Lower leg skin (tissue), 4 donors: ENCODE data around the gene SYNE2. TPM values are rescaled to one million over a fixed set of nuclear protein-coding genes. Genes with fewer than 3 reads are reported as not detected.
"Not testable (repeated sequence)": the region's sequence is repeated elsewhere in the genome, so short reads cannot be mapped to it uniquely, and the experiment has no call there.

ENCODE experiments used
- DNase-seq, 2 donors: peaks; one replicate each; pipeline ENCODE4 v3.0.0-alpha.2; 2019; ENCODE audit warnings: low spot score in 2 of 2
- H3K4me3 ChIP-seq: fragments of 200-600 bp; sonication (generic); 2 replicates; pipeline ENCODE4 v1.5.1; 2017; ENCODE audit warnings: mild to moderate bottlenecking, low read depth; ENCODE audit not compliant: poor library complexity, severe bottlenecking
- POLR2A ChIP-seq, 2 donors: fragments of 450-650 bp; IDR thresholded peaks; one replicate each; pipeline ENCODE4 v1.6.1; 2016 to 2017; ENCODE audit warnings: antibody characterized with exemption in 2 of 2, mild to moderate bottlenecking in 1 of 2, moderate library complexity in 1 of 2
- WGBS, 2 donors: methylation state at CpG; one replicate each; pipeline ENCODE4 v1.1.5; 2018; 5-methylcytosine and 5-hydroxymethylcytosine counted together
- intact Hi-C: fragments of 100-400 bp; cut with DNase I; formaldehyde crosslinking; loops from one replicate; pipeline ENCODE4 v1.15.0; 2023; ENCODE audit warnings: low total_unique reads
- total RNA-seq, 4 donors: library from RNA; depleted of rRNA; stranded (reverse); fragments of >200 nt; gene quantifications; one replicate each; pipeline ENCODE4 v1.1.0, GENCODE V29; 2016
- TF ChIP-seq, protein P1 (sequence below), 3 donors: fragments of 450-650 bp; IDR thresholded peaks; one replicate each; pipeline ENCODE4 v1.5.1; 2016; ENCODE audit warnings: antibody characterized with exemption in 3 of 3, mild to moderate bottlenecking in 3 of 3, moderate library complexity in 2 of 3

Gene SYNE2
- total RNA-seq, 4 donors from 2014 or later, result 200 to 479 (median 232) TPM

DNA sequence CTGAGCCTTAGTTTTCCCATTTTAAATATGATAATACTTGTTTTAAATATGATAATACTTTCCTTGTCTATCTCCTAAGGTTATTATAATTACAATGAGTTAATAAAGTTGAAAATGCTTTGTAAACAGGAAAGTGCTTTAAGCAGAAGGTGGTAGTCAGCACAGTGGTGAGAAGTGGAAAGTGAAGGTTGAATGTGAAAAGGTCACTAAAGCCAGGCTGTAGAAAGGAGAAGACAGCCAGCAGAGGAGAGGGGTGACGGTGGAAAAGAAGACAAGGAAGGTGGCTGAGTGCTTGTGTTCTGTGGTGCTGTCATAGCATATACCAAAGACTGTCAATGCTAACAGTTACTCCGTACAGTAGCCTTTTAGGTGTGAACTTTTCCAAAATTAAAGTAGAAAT, 323.5 kb downstream of the SYNE2 start:
- WGBS, 2 donors, result 93 to 95% methylated on average over 2 of the region's 2 CpGs
- intact Hi-C loops, result no loop called here
- TF ChIP-seq, protein P1, sequence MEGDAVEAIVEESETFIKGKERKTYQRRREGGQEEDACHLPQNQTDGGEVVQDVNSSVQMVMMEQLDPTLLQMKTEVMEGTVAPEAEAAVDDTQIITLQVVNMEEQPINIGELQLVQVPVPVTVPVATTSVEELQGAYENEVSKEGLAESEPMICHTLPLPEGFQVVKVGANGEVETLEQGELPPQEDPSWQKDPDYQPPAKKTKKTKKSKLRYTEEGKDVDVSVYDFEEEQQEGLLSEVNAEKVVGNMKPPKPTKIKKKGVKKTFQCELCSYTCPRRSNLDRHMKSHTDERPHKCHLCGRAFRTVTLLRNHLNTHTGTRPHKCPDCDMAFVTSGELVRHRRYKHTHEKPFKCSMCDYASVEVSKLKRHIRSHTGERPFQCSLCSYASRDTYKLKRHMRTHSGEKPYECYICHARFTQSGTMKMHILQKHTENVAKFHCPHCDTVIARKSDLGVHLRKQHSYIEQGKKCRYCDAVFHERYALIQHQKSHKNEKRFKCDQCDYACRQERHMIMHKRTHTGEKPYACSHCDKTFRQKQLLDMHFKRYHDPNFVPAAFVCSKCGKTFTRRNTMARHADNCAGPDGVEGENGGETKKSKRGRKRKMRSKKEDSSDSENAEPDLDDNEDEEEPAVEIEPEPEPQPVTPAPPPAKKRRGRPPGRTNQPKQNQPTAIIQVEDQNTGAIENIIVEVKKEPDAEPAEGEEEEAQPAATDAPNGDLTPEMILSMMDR (IDR thresholded peaks at IDR 0.05), result no peak
- TF ChIP-seq POLR2A (IDR thresholded peaks at IDR 0.05), result no peak
- H3K4me3 ChIP-seq, result no peak overlapping the region
- DNase-seq, result no peak

DNA sequence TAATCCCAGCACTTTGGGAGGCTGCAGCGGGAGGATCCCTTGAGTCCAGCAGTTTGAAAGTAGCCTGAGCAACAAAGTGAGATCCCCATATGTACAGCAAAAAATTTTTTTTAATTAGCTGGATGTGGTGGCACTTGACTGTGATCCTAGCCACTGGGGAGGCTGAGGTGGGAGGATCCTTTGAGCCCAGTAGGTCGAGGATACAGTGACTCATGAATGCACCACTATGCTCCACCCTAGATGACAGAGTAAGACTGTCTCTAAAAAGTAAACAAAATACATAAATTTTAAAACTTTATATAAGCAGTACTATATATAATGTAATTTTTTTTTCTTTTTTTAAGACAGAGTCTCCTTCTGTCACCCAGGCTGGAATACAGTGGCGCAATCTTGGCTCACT, 326.0 kb downstream of the SYNE2 start:
- no peak for DNase-seq
- intact Hi-C loops, result no loop called here
- no peak for TF ChIP-seq POLR2A (IDR thresholded peaks at IDR 0.05)
- TF ChIP-seq, protein P1 (IDR thresholded peaks at IDR 0.05), result no peak
- 82 to 91% methylated on average over 3 of the region's 3 CpGs for WGBS, 2 donors
- no peak overlapping the region for H3K4me3 ChIP-seq

DNA sequence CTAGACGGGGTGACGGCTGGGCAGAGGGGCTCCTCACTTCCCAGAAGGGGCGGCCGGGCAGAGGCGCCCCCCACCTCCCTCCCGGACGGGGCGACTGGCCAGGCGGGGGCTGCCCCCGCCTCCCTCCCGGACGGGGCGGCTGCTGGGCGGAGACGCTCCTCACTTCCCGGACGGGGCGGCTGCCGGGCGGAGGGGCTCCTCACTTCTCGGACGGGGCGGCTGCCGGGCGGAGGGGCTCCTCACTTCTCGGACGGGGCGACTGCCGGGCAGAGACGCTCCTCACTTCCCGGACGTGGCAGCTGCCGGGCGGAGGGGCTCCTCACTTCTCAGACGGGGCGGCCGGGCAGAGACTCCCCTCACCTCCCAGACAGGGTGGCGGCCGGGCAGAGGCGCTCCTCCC, 330.1 kb downstream of the SYNE2 start:
- DNase-seq, H3K4me3 ChIP-seq, intact Hi-C loops: not testable (repeated sequence)
- WGBS, 2 donors, result 96 to 98% methylated on average over 26 to 38 of the region's 40 CpGs

DNA sequence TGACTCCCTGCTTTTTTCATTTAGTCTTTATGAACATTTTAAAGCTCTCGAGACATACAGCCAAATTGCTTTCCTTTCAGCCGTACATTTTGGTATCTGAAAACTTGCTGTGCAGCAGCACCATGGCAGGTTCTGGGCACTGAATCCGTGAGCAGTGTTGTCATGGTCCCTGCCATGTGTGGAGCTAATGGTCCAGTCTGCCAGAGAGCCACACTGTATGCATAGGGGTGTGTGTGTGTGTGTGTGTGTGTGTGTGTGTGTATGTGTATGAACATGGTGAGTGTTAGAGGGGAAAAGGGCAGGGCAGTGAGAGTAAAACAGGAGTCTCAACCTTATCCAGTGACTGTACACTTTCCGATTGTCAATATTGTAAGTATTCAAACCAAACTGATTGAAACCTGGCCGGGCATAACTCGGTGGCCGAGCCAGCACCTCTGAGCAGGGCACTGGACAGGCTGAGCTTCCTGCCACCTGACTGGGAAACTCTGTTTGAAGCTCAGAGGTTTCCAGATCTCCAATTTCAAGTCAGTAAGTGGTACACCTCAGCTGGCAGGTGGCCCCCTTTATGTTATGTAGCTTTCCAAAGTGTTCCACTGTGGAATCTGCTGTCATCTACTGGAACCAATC, 331.4 kb downstream of the SYNE2 start:
- 97 to 99% methylated on average over 7 of the region's 7 CpGs for WGBS, 2 donors
- no peak overlapping the region for H3K4me3 ChIP-seq
- intact Hi-C loops, result no loop called here
- no peak for TF ChIP-seq POLR2A (IDR thresholded peaks at IDR 0.05)
- TF ChIP-seq, protein P1 (IDR thresholded peaks at IDR 0.05), result no peak
- no peak for DNase-seq

DNA sequence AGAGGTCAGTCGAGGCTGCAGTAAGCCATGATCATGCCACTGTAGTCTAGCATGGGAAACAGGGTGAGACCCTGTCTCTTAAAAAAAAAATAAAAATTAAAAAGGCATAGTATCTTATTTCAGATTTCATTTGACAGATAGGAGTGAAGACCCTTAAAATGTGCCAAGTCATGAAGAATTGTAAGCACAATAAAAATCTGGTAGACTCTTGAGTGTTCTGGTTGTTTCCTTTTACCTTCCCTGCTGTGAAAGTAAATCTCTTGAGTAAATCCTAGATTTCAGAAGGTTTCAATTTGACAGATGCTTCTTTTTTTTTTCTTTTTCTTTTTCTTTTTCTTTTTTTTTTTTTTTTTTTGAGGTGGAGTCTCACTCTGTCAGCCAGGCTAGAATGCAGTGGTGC, 332.4 kb downstream of the SYNE2 start:
- H3K4me3 ChIP-seq, result no peak overlapping the region
- 80 to 100% methylated on average over 1 of the region's 1 CpG for WGBS, 2 donors
- intact Hi-C loops, result no loop called here
- no peak for DNase-seq
- TF ChIP-seq POLR2A (IDR thresholded peaks at IDR 0.05), result no peak
- TF ChIP-seq, protein P1 (IDR thresholded peaks at IDR 0.05), result no peak

DNA sequence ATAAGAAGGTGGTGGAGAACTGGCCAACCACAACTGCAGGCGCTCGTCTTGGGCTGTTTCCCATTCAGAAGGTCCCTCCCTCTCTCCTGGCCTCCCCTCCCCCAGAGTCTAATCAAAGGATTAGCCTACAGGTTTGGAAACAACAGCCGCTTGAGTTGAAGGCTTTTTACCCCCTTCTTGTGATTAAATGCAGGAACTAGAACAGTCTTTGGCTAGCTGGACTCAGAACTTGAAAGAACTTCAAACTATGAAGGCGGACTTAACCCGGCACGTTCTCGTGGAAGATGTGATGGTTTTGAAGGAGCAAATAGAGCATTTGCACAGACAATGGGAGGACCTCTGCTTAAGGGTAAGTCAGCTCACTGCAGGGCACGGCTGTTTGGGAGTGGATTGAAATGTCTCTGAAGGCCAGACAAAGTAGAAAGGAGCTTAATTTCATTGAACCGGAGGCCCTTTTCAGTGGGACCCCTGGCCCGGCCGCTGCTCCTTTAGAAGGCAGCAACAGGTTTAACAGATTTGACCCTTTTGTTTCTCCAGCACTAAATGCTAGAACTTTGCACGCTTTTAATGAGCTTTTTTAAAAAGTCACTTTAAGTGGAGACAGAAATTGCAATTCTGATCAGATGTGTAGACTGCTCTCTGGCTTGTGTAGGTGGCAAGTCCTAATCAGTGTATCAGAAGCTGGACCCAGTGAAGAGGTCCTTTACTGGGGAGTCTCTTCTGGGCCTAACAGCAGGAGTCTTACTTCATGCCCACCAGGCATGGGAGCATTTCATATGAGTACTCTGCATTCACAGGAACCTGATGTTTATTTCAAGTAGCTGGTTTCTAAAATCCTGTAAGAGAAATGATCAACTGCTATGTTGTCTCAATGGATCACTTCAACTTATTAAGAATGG, 333.7 kb downstream of the SYNE2 start:
- H3K4me3 ChIP-seq, result no peak overlapping the region
- no peak for TF ChIP-seq POLR2A (IDR thresholded peaks at IDR 0.05)
- TF ChIP-seq, protein P1 (IDR thresholded peaks at IDR 0.05), result no peak
- intact Hi-C loops, result no loop called here
- no peak for DNase-seq
- 85 to 89% methylated on average over 12 of the region's 12 CpGs for WGBS, 2 donors
